ENCODE results near the gene RANBP3.
"Not testable (repeated sequence)": the region's sequence is repeated elsewhere in the genome, so short reads cannot be mapped to it uniquely, and the experiment has no call there.

RANBP3 gene

GRCh38 chr19:5883157-5883873 lies 94.6 kb downstream of the RANBP3 start:
- DNase-seq (ENCODE audit: low spot score), result not testable (repeated sequence)

GRCh38 chr19:5882421-5882968 lies 95.4 kb downstream of the RANBP3 start:
- DNase-seq (ENCODE audit: low spot score), result no peak

- DNase-seq (ENCODE audit: low spot score), result no peak
Observed at GRCh38 chr19:5881543-5882299, 96.2 kb downstream of the RANBP3 start.

- DNase-seq (ENCODE audit: low spot score), result no peak
Observed at GRCh38 chr19:5880604-5881078, 97.3 kb downstream of the RANBP3 start.

- DNase-seq (ENCODE audit: low spot score), result no peak
Observed at GRCh38 chr19:5880196-5880595, 97.7 kb downstream of the RANBP3 start.

GRCh38 chr19:5877882-5878281 lies 100.1 kb downstream of the RANBP3 start:
- DNase-seq (ENCODE audit: low spot score), result no peak

GRCh38 chr19:5877427-5877826 lies 100.5 kb downstream of the RANBP3 start:
- DNase-seq (ENCODE audit: low spot score), result no peak

- DNase-seq (ENCODE audit: low spot score), result not testable (repeated sequence)
Observed at GRCh38 chr19:5874496-5874895, 103.4 kb downstream of the RANBP3 start.

- no peak for DNase-seq (ENCODE audit: low spot score)
Observed at GRCh38 chr19:5873617-5874199, 104.2 kb downstream of the RANBP3 start.

- no peak for DNase-seq (ENCODE audit: low spot score)
Observed at GRCh38 chr19:5870986-5871394, 107.0 kb downstream of the RANBP3 start.

- DNase-seq (ENCODE audit: low spot score), result no peak
Observed at GRCh38 chr19:5867201-5868136, 110.5 kb downstream of the RANBP3 start.
